DOHH2 (cell line): ENCODE measurements around the gene ATAT1.
A peak's percentile ranks its signal among the peaks of the same experiment; 100 is the strongest.

Experiments
- H3F3A ChIP-seq: fragments of 200-600 bp; sonication (generic), shearing (Covaris generic); 2 replicates; pipeline ENCODE4 v1.6.0; 2016; ENCODE audit warnings: antibody characterized with exemption, mild to moderate bottlenecking; ENCODE audit not compliant: control insufficient read depth, insufficient read depth
- H3K27ac ChIP-seq: fragments of 200-600 bp; sonication (generic); 2 replicates; pipeline ENCODE4 v1.5.1; 2014; ENCODE audit warnings: low read depth, mild to moderate bottlenecking, low read length, moderate library complexity
- H3K27me3 ChIP-seq: fragments of 200-600 bp; sonication (generic); 2 replicates; pipeline ENCODE4 v1.6.1; 2014; ENCODE audit warnings: mild to moderate bottlenecking, low read length, mixed read lengths; ENCODE audit not compliant: control insufficient read depth
- H3K36me3 ChIP-seq: fragments of 200-600 bp; sonication (generic); 2 replicates; pipeline ENCODE4 v1.6.1; 2014; ENCODE audit warnings: mild to moderate bottlenecking, low read length, moderate library complexity, mixed read lengths; ENCODE audit not compliant: control insufficient read depth
- H3K4me1 ChIP-seq: fragments of 200-600 bp; sonication (generic); 2 replicates; pipeline ENCODE4 v1.6.1; 2014; ENCODE audit warnings: mild to moderate bottlenecking, low read length, mixed read lengths; ENCODE audit not compliant: control insufficient read depth
- H3K4me2 ChIP-seq: fragments of 200-600 bp; sonication (generic); 2 replicates; pipeline ENCODE4 v1.6.0; 2014; ENCODE audit warnings: mild to moderate bottlenecking, low read length, moderate library complexity
- H3K4me3 ChIP-seq: fragments of 200-600 bp; sonication (generic); 2 replicates; pipeline ENCODE4 v1.5.1; 2014; ENCODE audit warnings: mild to moderate bottlenecking, low read length, mixed read lengths
- H3K79me2 ChIP-seq: fragments of 200-600 bp; sonication (generic); 2 replicates; pipeline ENCODE4 v1.6.1; 2014; ENCODE audit warnings: mild to moderate bottlenecking, low read length, mixed read lengths; ENCODE audit not compliant: control insufficient read depth
- H3K9me2 ChIP-seq: fragments of 200-600 bp; sonication (generic); replicated peaks from 2 replicates; pipeline ENCODE4 v1.6.1; 2014; ENCODE audit warnings: mild to moderate bottlenecking, low read length, mixed read lengths; ENCODE audit not compliant: control insufficient read depth
- H3K9me3 ChIP-seq: fragments of 200-600 bp; sonication (generic); 2 replicates; pipeline ENCODE4 v1.6.1; 2014; ENCODE audit warnings: antibody characterized with exemption, low read length, mixed read lengths; ENCODE audit not compliant: control insufficient read depth, insufficient read depth
- H4K20me1 ChIP-seq: fragments of 200-600 bp; sonication (generic); 2 replicates; pipeline ENCODE4 v1.6.0; 2014; ENCODE audit warnings: low read depth, mild to moderate bottlenecking, antibody characterized with exemption, low read length, moderate library complexity; ENCODE audit not compliant: control insufficient read depth, insufficient read depth
- EZH2phosphoT487 ChIP-seq: fragments of 200-600 bp; sonication (generic); IDR thresholded peaks from 2 replicates; pipeline ENCODE4 v1.6.1; 2017; ENCODE audit warnings: borderline replicate concordance, mild to moderate bottlenecking, antibody characterized with exemption, low read length, moderate library complexity, mixed read lengths
- TF ChIP-seq, protein P1 (sequence below): fragments of 200-600 bp; sonication (generic); IDR thresholded peaks from one replicate; pipeline ENCODE4 v1.5.1; 2014; ENCODE audit warnings: antibody characterized with exemption, mild to moderate bottlenecking, low read depth, low read length; ENCODE audit not compliant: poor library complexity, severe bottlenecking

Gene ATAT1

DNA sequence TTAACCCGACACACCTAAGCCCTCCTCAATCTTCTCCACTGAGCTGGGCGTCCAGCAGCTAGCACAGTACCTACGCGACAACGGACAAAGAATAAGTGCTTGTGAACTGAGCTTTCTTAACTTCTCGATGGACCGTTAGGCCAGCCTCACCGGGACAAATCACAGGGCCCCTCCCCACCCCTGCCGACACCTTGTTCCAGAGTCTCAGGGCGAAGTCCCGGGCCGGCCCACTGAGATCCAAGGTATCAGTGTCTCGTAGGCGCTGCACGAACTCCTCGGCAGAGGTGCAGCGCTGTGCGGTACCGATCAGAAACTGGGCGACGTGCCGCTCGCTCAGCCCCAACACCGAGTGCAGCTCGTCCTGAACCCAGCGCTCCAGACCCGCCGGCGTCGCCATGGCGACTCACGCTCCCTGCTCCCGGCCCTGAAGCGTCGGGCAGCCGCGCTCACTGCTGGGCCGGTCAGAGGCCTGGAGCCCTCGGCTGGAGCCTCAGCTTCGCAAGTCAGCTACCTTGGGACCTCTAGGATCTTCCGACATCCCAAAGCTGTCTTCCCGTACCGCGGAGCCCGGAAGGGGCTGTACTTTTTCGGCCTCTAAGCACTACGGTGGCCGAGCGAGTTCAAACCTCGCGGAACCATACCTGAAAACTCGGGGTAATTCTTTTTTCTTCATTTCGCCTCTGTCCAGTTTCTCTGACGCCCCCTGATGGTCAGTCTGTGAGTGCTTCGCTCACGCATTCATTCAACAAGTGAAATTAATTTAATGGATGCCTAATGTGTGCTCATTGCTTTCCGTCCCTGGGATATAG, 46.0 kb downstream of the ATAT1 start, which contains the start of gene DHX16:
Gene DHX16 (minus strand): TSS at position 562 of the 809 bp plus-strand sequence. CDS start 165 bp downstream, at position 397.
- Histone ChIP-seq H3F3A (peaks cover 26% of the 10 kb centered on the region), H3K27ac (no peak within 1 kb of the TSS; the same call in 1 of the 2 replicates), H3K79me2 (peaks cover 26% of the 10 kb centered on the region), H3K27me3 (no peaks in the 10 kb centered on the region), H3K9me2 (no peaks in the 10 kb centered on the region), H3K9me3 (no peaks in the 10 kb centered on the region), H4K20me1 (no peaks in the 10 kb centered on the region), H3K4me1 (peaks cover 25% of the 10 kb centered on the region), H3K4me2 (peak within 1 kb of the TSS; percentile 68), H3K36me3 (peaks cover 47% of the 10 kb centered on the region), H3K4me3 (peak within 1 kb of the TSS; percentile 90)
- TF ChIP-seq, protein P1, sequence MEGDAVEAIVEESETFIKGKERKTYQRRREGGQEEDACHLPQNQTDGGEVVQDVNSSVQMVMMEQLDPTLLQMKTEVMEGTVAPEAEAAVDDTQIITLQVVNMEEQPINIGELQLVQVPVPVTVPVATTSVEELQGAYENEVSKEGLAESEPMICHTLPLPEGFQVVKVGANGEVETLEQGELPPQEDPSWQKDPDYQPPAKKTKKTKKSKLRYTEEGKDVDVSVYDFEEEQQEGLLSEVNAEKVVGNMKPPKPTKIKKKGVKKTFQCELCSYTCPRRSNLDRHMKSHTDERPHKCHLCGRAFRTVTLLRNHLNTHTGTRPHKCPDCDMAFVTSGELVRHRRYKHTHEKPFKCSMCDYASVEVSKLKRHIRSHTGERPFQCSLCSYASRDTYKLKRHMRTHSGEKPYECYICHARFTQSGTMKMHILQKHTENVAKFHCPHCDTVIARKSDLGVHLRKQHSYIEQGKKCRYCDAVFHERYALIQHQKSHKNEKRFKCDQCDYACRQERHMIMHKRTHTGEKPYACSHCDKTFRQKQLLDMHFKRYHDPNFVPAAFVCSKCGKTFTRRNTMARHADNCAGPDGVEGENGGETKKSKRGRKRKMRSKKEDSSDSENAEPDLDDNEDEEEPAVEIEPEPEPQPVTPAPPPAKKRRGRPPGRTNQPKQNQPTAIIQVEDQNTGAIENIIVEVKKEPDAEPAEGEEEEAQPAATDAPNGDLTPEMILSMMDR, result peak; percentile 94
- no peak for TF ChIP-seq EZH2phosphoT487

DNA sequence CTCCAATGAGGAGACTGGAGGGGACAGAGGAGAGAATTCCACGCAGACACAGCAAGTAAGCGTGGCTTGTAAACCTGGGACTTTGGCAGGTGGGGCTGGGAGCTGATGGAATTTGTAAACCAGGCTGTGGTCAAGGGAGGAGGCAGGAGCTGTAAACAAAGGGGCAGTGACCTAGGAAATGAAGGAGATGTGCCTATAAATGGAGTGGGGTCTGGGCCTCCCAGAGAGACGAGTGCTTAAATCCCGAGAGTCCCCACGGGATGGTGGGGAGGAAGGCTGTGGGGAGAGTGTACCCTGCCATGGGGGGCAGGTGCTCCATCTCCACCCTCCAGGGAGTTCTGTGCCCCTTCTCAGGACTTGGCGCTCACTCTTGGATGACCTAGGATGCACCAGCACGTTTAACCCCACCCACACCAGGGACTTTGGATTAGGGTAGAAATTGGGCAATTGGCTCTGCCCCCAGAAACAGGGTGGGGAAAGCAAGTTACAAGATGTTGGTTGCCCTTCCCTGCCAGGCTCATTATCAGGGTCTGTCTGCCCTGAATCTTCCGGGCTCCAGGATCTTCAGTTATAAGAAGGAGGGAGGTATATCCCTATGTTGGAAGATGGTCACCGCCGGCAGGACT, 50.1 kb downstream of the ATAT1 start:
- TF ChIP-seq, protein P1, result no peak
- no peaks in the 10 kb centered on the region for H3K9me3 ChIP-seq
- no peaks in the 10 kb centered on the region for H3K9me2 ChIP-seq
- peaks cover 11% of the 10 kb centered on the region for H4K20me1 ChIP-seq
- H3K79me2 ChIP-seq, result peaks cover 48% of the 10 kb centered on the region
- no peak overlapping the region for H3K4me3 ChIP-seq
- H3K4me2 ChIP-seq, result no peak overlapping the region
- peaks cover 49% of the 10 kb centered on the region for H3K4me1 ChIP-seq
- peaks cover 64% of the 10 kb centered on the region for H3K36me3 ChIP-seq
- no peaks in the 10 kb centered on the region for H3K27me3 ChIP-seq
- H3F3A ChIP-seq, result peaks cover 49% of the 10 kb centered on the region
- no peak overlapping the region for H3K27ac ChIP-seq

DNA sequence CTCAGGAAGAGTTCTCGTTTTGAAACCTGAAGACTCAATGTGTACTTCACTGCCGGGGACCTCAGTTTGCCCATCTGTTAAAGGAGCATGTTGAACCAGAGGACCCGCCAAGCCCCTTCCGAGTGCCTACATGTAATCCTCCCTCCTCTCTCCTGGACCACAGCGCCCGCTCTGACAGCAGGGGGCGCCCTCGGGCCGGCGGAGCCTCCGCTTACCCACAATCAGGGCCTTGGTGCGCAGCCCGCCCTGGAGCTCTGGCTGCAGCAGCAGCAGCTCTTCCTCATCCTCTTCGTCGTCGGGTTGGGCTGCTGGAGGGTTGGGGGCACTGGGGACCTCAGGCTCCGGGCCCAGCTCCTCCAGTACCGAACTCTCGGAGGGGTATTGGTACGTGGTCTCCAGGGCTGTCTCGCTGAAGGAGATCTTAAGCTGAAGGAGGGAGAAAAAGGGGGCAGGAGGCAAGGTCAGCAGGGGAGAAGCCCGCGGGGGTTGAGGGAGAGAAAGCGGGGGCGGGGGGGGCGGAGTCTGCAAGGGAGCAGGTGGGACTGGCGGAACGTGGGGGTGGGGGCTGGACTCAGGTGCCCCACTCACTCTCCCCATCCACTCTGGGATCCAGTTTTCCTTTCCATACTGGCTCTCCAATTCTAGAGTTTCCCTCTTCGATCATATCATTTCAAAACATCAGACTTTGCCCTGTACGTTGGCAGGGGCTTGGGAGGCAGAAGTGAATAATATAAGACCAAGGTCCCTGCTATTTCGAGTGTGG, 52.5 kb downstream of the ATAT1 start:
- H3K4me2 ChIP-seq, result peak overlapping the region; percentile 82
- peak overlapping the region; percentile 90 for H3K27ac ChIP-seq

More for the DNA sequence above, 52.5 kb downstream of the ATAT1 start:
- Histone ChIP-seq H3K9me2 (no peaks in the 10 kb centered on the region), H4K20me1 (peaks cover 11% of the 10 kb centered on the region), H3K9me3 (no peaks in the 10 kb centered on the region), H3K79me2 (peaks cover 61% of the 10 kb centered on the region), H3K4me3 (peak overlapping the region; percentile 88), H3K36me3 (peaks cover 82% of the 10 kb centered on the region), H3K27me3 (no peaks in the 10 kb centered on the region), H3F3A (peaks cover 57% of the 10 kb centered on the region), H3K4me1 (peaks cover 38% of the 10 kb centered on the region)
- TF ChIP-seq EZH2phosphoT487, result no peak
- TF ChIP-seq, protein P1, result peak; percentile 95
